HG03039 (cell line): Measurements from ENCODE around the gene GSTT4.
"Not testable (repeated sequence)": the region's sequence is repeated elsewhere in the genome, so short reads cannot be mapped to it uniquely, and the experiment has no call there.

Source experiments
- ATAC-seq: cut with Tn5 transposase; IDR thresholded peaks from one replicate; pipeline ENCODE4 v1.9.1; 2021; ENCODE audit warnings: mild to moderate bottlenecking, moderate library complexity; ENCODE audit not compliant: unreplicated experiment

The GSTT4 gene

GRCh38 chr22:24005201-24005600 lies at the start of gene GSTT4:
TSS of gene GSTT4 (minus strand) at chr22:24005453. CDS start at chr22:24005356, 97 bp downstream.
- ATAC-seq, result no peak

GRCh38 chr22:24054356-24054755 lies 49.1 kb upstream of the GSTT4 start:
- ATAC-seq, result no peak

- ATAC-seq, result no peak
These were observed 48.4 kb upstream of the GSTT4 start for GRCh38 chr22:24053481-24054226.

GRCh38 chr22:24051568-24051967 lies 46.3 kb upstream of the GSTT4 start:
- no peak for ATAC-seq

- no peak for ATAC-seq
These were observed 45.8 kb upstream of the GSTT4 start for GRCh38 chr22:24051028-24051427.

- ATAC-seq, result no peak
These were observed 44.7 kb upstream of the GSTT4 start for GRCh38 chr22:24049978-24050377.

GRCh38 chr22:24049211-24049610 lies 44.0 kb upstream of the GSTT4 start:
- no peak for ATAC-seq

- ATAC-seq, result no peak
These were observed 40.8 kb upstream of the GSTT4 start for GRCh38 chr22:24046024-24046423.

GRCh38 chr22:24043958-24044357 lies 38.7 kb upstream of the GSTT4 start:
- ATAC-seq, result no peak

- not testable (repeated sequence) for ATAC-seq
These were observed 38.2 kb upstream of the GSTT4 start for GRCh38 chr22:24043465-24043864.

GRCh38 chr22:24040946-24041345 lies 35.7 kb upstream of the GSTT4 start:
- ATAC-seq, result no peak

- no peak for ATAC-seq
These were observed 33.8 kb upstream of the GSTT4 start for GRCh38 chr22:24039046-24039445.

- ATAC-seq, result no peak
These were observed 32.9 kb upstream of the GSTT4 start for GRCh38 chr22:24037851-24038765.

- no peak for ATAC-seq
These were observed 30.0 kb upstream of the GSTT4 start for GRCh38 chr22:24035296-24035695.

- ATAC-seq, result no peak
These were observed 28.5 kb upstream of the GSTT4 start for GRCh38 chr22:24033731-24034130.

GRCh38 chr22:24030186-24030702 lies 25.0 kb upstream of the GSTT4 start:
- no peak for ATAC-seq

GRCh38 chr22:24029304-24029703 lies 24.1 kb upstream of the GSTT4 start:
- no peak for ATAC-seq

- no peak for ATAC-seq
These were observed 23.3 kb upstream of the GSTT4 start for GRCh38 chr22:24028533-24028932.

- ATAC-seq, result no peak
These were observed 22.7 kb upstream of the GSTT4 start for GRCh38 chr22:24027991-24028390.

GRCh38 chr22:24027389-24027975 lies 22.2 kb upstream of the GSTT4 start:
- no peak for ATAC-seq

- no peak for ATAC-seq
These were observed 21.5 kb upstream of the GSTT4 start for GRCh38 chr22:24026733-24027132.
